Keratinocyte (primary cell): ENCODE results near the gene KHDC4.

Experiments used
- CTCF ChIP-seq, 3 experiments: IDR thresholded peaks in 1 of 3; conservative IDR thresholded peaks in 1 of 3; optimal IDR thresholded peaks in 1 of 3; 2 replicates in 2 of 3; 3 replicates in 1 of 3; pipeline versions ENCODE3 to v1.5.1; 2011; ENCODE audit warnings: low read length in 3 of 3, mild to moderate bottlenecking in 3 of 3, moderate library complexity in 2 of 3, control low read depth in 1 of 3, inconsistent platforms in 1 of 3; ENCODE audit not compliant: insufficient read depth in 2 of 3; ENCODE audit errors: extremely low read depth in 1 of 3
- EZH2 ChIP-seq: IDR thresholded peaks from one replicate; pipeline ENCODE4 v1.6.1; 2012; ENCODE audit warnings: inconsistent platforms, mild to moderate bottlenecking, low read length, moderate library complexity

DNA sequence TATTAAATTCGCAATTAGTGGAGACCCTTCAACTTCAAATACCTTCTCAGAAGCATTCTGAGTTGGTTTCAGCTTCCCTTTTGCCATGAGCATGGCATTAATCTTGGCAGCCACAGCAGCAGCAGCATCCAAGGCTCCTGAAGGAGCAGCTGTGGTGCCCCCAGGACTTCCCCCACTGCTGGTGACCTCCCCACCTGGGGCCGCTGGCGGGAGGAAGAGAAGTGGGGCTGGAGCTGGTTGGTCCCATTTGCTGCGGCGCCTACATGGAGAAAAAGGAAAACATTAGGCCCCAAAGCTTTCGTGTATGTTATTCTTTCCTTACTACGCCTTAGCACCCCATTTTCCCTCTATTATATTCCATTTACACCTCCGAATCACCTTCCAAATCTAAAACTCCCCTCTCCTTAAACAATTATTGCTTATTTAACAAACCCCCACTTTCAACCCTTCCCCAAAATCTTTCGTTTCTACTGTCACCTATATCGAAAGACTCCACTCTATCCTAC is 569 bp downstream of the KHDC4 start:
- TF ChIP-seq CTCF (optimal IDR thresholded peaks at IDR 0.05 in 1 of 3, IDR thresholded peaks at IDR 0.05 in 1 of 3, conservative IDR thresholded peaks at IDR 0.05 in 1 of 3; ENCODE audit: extremely low read depth in 1 of 3, insufficient read depth in 2 of 3, low read length in 3 of 3): no peak
- no peak for TF ChIP-seq EZH2
